Measurements from ENCODE around the gene DCST2. TPM values are rescaled to one million over a fixed set of nuclear protein-coding genes. Genes with fewer than 3 reads are reported as not detected.

The DCST2 gene
- total RNA-seq, 2 donors from 2014 or later, result 0.33 to 1.8 TPM

- DNase-seq (no peak), ATAC-seq (no peak)
- H3K36me3 ChIP-seq (replicated peaks in 1 of 2; ENCODE audit: insufficient read depth in 1 of 2, low read depth in 2 of 2), result no peaks in the 10 kb centered on the region
- intact Hi-C loops (cut with DNase I), result no loop called here
- H3K4me1 ChIP-seq, result peaks cover 3% of the 10 kb centered on the region
- no peak overlapping the region for H3K27ac ChIP-seq
- TF ChIP-seq CTCF (IDR thresholded peaks at IDR 0.05) (no peak), POLR2A (IDR thresholded peaks at IDR 0.05) (no peak)
- H3K27me3 ChIP-seq, result no peaks in the 10 kb centered on the region
- no peaks in the 10 kb centered on the region for H3K9me3 ChIP-seq
- no peak overlapping the region for H3K4me3 ChIP-seq
- WGBS, 2 donors, result 84 to 89% methylated on average over 5 to 15 of the region's 15 CpGs
Measured at GRCh38 chr1:155030243-155030795, 3.3 kb downstream of the DCST2 start.

GRCh38 chr1:155029513-155030242 is 3.9 kb downstream of the DCST2 start:
- Histone ChIP-seq H3K4me1 (peaks cover 8% of the 10 kb centered on the region), H3K9me3 (no peaks in the 10 kb centered on the region), H3K27ac (no peak overlapping the region), H3K27me3 (no peaks in the 10 kb centered on the region), H3K4me3 (no peak overlapping the region), H3K36me3 (replicated peaks in 1 of 2; ENCODE audit: insufficient read depth in 1 of 2, low read depth in 2 of 2) (no peaks in the 10 kb centered on the region)
- TF ChIP-seq POLR2A (IDR thresholded peaks at IDR 0.05) (no peak), CTCF (IDR thresholded peaks at IDR 0.05) (no peak)
- ATAC-seq, result no peak
- 80 to 82% methylated on average over 6 to 16 of the region's 16 CpGs for WGBS, 2 donors
- intact Hi-C loops (cut with DNase I), result no loop called here
- no peak for DNase-seq

GRCh38 chr1:155026588-155026987 is 7.0 kb downstream of the DCST2 start:
- Histone ChIP-seq H3K36me3 (replicated peaks in 1 of 2; ENCODE audit: insufficient read depth in 1 of 2, low read depth in 2 of 2) (no peaks in the 10 kb centered on the region), H3K4me3 (no peak overlapping the region), H3K4me1 (peaks cover 17% of the 10 kb centered on the region), H3K9me3 (no peaks in the 10 kb centered on the region), H3K27me3 (no peaks in the 10 kb centered on the region), H3K27ac (no peak overlapping the region)
- intact Hi-C loops (cut with DNase I), result no loop called here
- 79 to 83% methylated on average over 6 of the region's 6 CpGs for WGBS, 2 donors
- DNase-seq (no peak), ATAC-seq (no peak)
- TF ChIP-seq CTCF (IDR thresholded peaks at IDR 0.05), result no peak

- Histone ChIP-seq H3K9me3 (no peaks in the 10 kb centered on the region), H3K27me3 (no peaks in the 10 kb centered on the region), H3K36me3 (replicated peaks in 1 of 2; ENCODE audit: insufficient read depth in 1 of 2, low read depth in 2 of 2) (no peaks in the 10 kb centered on the region), H3K27ac (no peak overlapping the region), H3K4me3 (no peak overlapping the region), H3K4me1 (peaks cover 17% of the 10 kb centered on the region)
- ATAC-seq (no peak), DNase-seq (no peak)
- TF ChIP-seq POLR2A (IDR thresholded peaks at IDR 0.05), result no peak
- TF ChIP-seq CTCF (IDR thresholded peaks at IDR 0.05), result no peak
- 62 to 69% methylated on average over 5 to 9 of the region's 9 CpGs for WGBS, 2 donors
- intact Hi-C loops (cut with DNase I), result no loop called here
Measured at GRCh38 chr1:155026154-155026553, 7.4 kb downstream of the DCST2 start.

DNA sequence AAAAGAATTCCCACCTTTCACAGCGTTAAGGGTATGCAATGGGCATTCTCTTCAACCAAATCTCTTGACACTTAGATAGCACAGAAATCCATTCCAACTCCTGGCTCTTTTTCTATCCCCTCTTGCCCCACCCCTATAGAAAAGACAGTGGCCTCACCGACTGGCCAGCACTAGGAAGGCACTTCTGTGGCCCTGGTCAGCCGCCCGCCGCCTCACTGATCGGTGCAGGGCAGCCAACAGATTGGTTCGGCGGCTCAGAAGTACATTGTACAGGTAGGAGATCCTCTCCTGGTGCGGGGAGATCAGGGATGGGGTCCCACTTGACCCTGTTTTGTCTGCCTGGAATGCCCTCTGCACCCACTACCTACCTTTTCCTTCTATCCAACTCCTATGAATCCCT is 9.3 kb downstream of the DCST2 start:
- Histone ChIP-seq H3K4me3 (no peak overlapping the region), H3K27ac (no peak overlapping the region), H3K4me1 (peaks cover 17% of the 10 kb centered on the region), H3K36me3 (replicated peaks in 1 of 2; ENCODE audit: insufficient read depth in 1 of 2, low read depth in 2 of 2) (no peaks in the 10 kb centered on the region), H3K9me3 (no peaks in the 10 kb centered on the region), H3K27me3 (no peaks in the 10 kb centered on the region)
- intact Hi-C loops (cut with DNase I), result no loop called here
- DNase-seq (no peak), ATAC-seq (no peak)
- WGBS, 2 donors, result 82 to 89% methylated on average over 9 of the region's 9 CpGs
- TF ChIP-seq POLR2A (IDR thresholded peaks at IDR 0.05), result no peak
- no peak for TF ChIP-seq CTCF (IDR thresholded peaks at IDR 0.05)

Data from body of pancreas (tissue), 4 donors.